ENCODE results near the gene TSHZ2. TPM values are rescaled to one million over a fixed set of nuclear protein-coding genes. Genes with fewer than 3 reads are reported as not detected.
"Not testable (repeated sequence)": the region's sequence is repeated elsewhere in the genome, so short reads cannot be mapped to it uniquely, and the experiment has no call there.

The TSHZ2 gene
- total RNA-seq, 1 experiment from 2014 or later, result not detected

GRCh38 chr20:53406580-53406979 is 434.4 kb downstream of the TSHZ2 start:
- DNase-seq (ENCODE audit: low spot score), result no peak

- no peak for DNase-seq (ENCODE audit: low spot score)
These were observed 436.7 kb downstream of the TSHZ2 start for GRCh38 chr20:53408691-53409446.

- DNase-seq (ENCODE audit: low spot score), result no peak
These were observed 437.2 kb downstream of the TSHZ2 start for GRCh38 chr20:53409447-53409717.

DNA sequence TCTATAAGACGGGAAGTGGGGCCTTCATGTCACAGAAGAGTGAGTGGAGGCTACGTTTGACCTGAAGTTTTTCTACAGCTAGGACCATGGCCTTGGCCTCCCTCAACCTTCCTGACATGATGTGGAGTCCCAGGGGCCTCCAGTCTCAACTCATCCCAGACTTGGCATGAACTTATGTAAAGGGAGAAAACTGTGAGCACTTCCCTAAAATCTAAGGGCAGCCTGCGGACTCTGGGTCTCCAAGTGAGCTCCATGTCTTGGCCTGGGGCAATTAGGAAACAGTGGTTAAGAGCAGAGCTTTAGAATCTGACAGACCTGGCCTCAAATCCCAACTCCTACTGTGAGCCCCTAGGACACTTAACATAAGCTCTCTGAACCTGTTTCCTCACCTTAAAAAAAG is 439.0 kb downstream of the TSHZ2 start:
- DNase-seq (ENCODE audit: low spot score), result no peak

- no peak for DNase-seq (ENCODE audit: low spot score)
These were observed 439.7 kb downstream of the TSHZ2 start for GRCh38 chr20:53411891-53412290.

- no peak for DNase-seq (ENCODE audit: low spot score)
These were observed 440.5 kb downstream of the TSHZ2 start for GRCh38 chr20:53412577-53413185.

GRCh38 chr20:53413186-53413631 is 441.1 kb downstream of the TSHZ2 start:
- no peak for DNase-seq (ENCODE audit: low spot score)

GRCh38 chr20:53413845-53414244 is 441.7 kb downstream of the TSHZ2 start:
- DNase-seq (ENCODE audit: low spot score), result not testable (repeated sequence)

GRCh38 chr20:53419693-53420460 is 447.7 kb downstream of the TSHZ2 start:
- no peak for DNase-seq (ENCODE audit: low spot score)

GRCh38 chr20:53421343-53421742 is 449.2 kb downstream of the TSHZ2 start:
- DNase-seq (ENCODE audit: low spot score), result no peak

DNA sequence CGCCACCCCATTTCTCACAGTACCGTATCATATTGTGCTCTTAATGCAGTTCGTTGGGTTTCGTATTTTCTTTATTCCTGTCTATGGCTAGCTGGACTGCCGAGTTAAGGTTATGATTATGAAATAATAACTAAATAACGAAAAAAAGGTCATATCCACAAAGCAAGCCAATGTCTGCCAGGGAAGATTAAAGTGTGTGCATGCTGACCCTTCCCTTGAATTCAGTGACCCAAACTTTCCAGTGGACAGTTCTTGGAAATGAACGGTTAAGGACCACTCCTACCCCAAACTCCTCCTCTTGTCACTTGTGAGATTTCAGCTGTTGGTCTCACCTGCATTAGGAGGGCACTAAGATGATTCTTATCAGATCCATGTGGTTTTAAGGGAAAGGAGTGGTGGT is 449.9 kb downstream of the TSHZ2 start:
- DNase-seq (ENCODE audit: low spot score), result no peak

- no peak for DNase-seq (ENCODE audit: low spot score)
These were observed 451.5 kb downstream of the TSHZ2 start for GRCh38 chr20:53423587-53424146.

DNA sequence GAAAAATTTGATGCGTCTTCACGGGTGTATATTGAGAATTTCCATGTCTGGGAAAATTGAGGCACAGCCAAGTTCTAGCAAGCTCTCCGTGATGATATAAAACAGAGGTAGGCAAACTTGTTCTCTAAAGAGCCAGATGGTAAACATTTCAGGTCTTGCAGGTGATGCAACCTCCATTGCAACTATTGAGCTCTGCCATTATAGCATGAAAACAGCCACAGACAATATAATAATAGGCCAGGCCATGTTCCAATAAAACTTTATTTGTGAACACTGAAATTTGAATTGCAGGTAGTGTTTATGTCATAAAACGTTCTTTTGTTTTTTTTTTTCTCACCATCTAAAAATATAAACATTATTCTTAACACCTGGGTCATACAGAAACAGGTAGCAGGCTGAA is 453.3 kb downstream of the TSHZ2 start:
- DNase-seq (ENCODE audit: low spot score), result no peak

DNA sequence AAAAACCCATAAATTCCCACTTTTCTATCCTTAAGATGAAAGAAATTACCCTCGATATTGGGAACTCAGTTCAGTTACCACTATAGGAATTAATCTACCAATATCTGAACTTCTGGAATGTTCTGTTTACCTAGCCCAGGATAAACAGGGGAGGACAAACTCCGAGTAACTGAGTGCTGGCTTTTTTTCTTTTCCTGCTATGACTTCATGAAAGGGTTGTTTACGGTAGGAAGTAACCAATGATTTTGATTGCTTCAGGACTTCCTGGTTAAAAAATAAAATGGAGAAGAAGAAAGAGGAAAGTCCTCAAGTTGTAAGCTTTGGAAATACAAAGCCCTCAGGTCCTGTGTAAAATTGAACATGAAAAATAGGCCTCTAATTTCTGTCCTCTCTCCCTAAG is 453.8 kb downstream of the TSHZ2 start:
- no peak for DNase-seq (ENCODE audit: low spot score)

- no peak for DNase-seq (ENCODE audit: low spot score)
These were observed 454.7 kb downstream of the TSHZ2 start for GRCh38 chr20:53426766-53427312.

DNA sequence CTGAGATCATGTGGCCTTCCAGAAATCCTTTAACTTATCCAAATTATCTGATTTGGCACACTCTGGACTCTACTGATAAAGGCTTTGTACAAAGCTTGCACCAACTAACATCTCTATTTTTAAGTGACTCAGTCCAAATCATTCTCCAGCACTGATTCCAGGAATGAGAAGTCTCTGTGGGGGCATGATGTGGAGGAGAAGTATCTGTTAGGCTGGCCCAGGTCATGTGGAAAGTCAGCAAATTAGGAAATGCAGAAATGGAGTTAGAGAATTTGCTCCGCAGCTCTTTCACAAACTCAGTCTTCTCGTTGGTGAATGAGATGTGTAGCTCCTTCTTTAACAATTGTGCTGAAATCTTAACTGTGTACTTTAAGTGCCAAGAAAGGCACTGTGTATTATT is 455.8 kb downstream of the TSHZ2 start:
- no peak for DNase-seq (ENCODE audit: low spot score)

GRCh38 chr20:53428588-53428987 is 456.4 kb downstream of the TSHZ2 start:
- DNase-seq (ENCODE audit: low spot score), result no peak

DNA sequence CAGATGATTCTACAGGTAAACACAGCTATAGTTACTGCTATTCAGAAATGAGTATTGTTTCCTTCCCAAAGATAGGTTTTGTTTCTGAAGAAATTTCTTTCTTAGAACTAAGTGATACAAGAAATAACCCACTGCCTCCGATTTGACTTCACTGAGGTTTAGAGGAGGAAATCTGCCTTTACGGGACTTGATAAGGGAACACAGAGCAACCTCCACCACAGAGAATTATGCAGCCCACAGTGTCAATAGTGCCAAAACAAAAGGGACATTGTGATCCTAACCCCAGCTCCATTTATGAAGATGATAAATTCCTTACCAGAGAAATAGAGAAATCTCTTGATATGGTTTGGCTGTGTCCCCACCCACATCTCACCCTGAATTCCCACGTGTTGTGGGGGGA is 456.8 kb downstream of the TSHZ2 start:
- DNase-seq (ENCODE audit: low spot score), result no peak

DNA sequence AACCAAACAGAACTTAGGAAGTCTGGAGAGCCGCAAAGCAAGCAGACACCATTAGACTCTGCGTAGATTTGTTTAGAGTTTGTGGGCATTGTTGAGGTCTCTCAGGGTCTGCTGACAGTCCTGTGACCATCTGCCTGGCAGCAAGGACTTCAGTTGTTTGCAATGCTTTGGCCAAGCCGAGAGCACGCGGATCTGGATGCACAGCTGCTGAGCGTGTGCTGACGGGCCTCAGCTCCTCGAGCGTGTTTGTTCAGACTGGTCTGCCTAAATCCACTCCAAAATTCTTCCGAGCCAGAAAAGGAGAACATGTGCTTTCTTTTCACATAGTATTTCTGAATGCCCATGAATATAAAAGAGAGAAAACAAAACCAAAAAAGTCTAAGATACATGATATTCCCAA is 462.5 kb downstream of the TSHZ2 start:
- DNase-seq (ENCODE audit: low spot score), result no peak

- DNase-seq (ENCODE audit: low spot score), result not testable (repeated sequence)
These were observed 464.8 kb downstream of the TSHZ2 start for GRCh38 chr20:53436927-53437326.

DNA sequence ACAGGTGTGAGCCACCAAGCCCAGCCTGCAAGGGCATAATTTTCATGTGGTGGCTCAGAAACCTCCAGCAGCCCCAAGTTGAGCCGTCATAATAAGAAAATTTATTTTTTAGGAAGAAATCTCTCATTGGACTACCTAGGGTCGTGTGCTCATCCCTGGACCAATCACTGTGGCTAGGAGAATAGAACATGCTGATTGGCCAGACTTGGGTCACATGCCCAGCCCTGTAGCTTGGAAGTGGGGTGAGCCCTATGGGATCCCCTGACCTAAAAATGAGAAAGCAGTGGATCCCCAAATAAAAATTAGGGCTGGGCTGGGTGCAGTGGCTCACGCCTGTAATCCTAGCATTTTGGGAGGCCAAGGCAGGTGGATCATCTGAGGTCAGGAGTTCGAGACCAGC is 466.2 kb downstream of the TSHZ2 start:
- no peak for DNase-seq (ENCODE audit: low spot score)

- no peak for DNase-seq (ENCODE audit: low spot score)
These were observed 466.9 kb downstream of the TSHZ2 start for GRCh38 chr20:53439046-53439445.
